ENCODE results near the gene SLC22A3.
"Not testable (repeated sequence)": the region's sequence is repeated elsewhere in the genome, so short reads cannot be mapped to it uniquely, and the experiment has no call there.

SLC22A3 gene

GRCh38 chr6:160367798-160368547, 19.8 kb downstream of the SLC22A3 start:
- TF ChIP-seq GATA1 (IDR thresholded peaks at IDR 0.05; ENCODE audit: low read depth, low read length) (no peak), POLR2A (IDR thresholded peaks at IDR 0.05; ENCODE audit: low read length) (no peak)

GRCh38 chr6:160368670-160369069, 20.5 kb downstream of the SLC22A3 start:
- DNase-seq, result no peak
- TF ChIP-seq POLR2A (IDR thresholded peaks at IDR 0.05; ENCODE audit: low read length), result no peak
- no peak for TF ChIP-seq GATA1 (IDR thresholded peaks at IDR 0.05; ENCODE audit: low read depth, low read length)

More at GRCh38 chr6:160367798-160368547, 19.8 kb downstream of the SLC22A3 start:
- no peak for DNase-seq

GRCh38 chr6:160373601-160374000, 25.4 kb downstream of the SLC22A3 start:
- DNase-seq, result not testable (repeated sequence)

- no peak for DNase-seq
- TF ChIP-seq POLR2A (IDR thresholded peaks at IDR 0.05; ENCODE audit: low read length) (no peak), GATA1 (IDR thresholded peaks at IDR 0.05; ENCODE audit: low read depth, low read length) (no peak)
Measured at GRCh38 chr6:160374836-160375560, 26.8 kb downstream of the SLC22A3 start.

- DNase-seq, result no peak
- TF ChIP-seq GATA1 (IDR thresholded peaks at IDR 0.05; ENCODE audit: low read depth, low read length) (no peak), POLR2A (IDR thresholded peaks at IDR 0.05; ENCODE audit: low read length) (no peak)
Measured at GRCh38 chr6:160375561-160375949, 27.4 kb downstream of the SLC22A3 start.

- no peak for DNase-seq
- TF ChIP-seq POLR2A (IDR thresholded peaks at IDR 0.05; ENCODE audit: low read length) (no peak), GATA1 (IDR thresholded peaks at IDR 0.05; ENCODE audit: low read depth, low read length) (no peak)
Measured at GRCh38 chr6:160376445-160376844, 28.3 kb downstream of the SLC22A3 start.

- DNase-seq, result no peak
- no peak for TF ChIP-seq POLR2A (IDR thresholded peaks at IDR 0.05; ENCODE audit: low read length)
- no peak for TF ChIP-seq GATA1 (IDR thresholded peaks at IDR 0.05; ENCODE audit: low read depth, low read length)
Measured at GRCh38 chr6:160378218-160378617, 30.0 kb downstream of the SLC22A3 start.

- no peak for DNase-seq
- TF ChIP-seq POLR2A (IDR thresholded peaks at IDR 0.05; ENCODE audit: low read length) (no peak), GATA1 (IDR thresholded peaks at IDR 0.05; ENCODE audit: low read depth, low read length) (no peak)
Measured at GRCh38 chr6:160378882-160379281, 30.7 kb downstream of the SLC22A3 start.

GRCh38 chr6:160379466-160379865, 31.3 kb downstream of the SLC22A3 start:
- no peak for DNase-seq
- TF ChIP-seq POLR2A (IDR thresholded peaks at IDR 0.05; ENCODE audit: low read length) (no peak), GATA1 (IDR thresholded peaks at IDR 0.05; ENCODE audit: low read depth, low read length) (no peak)

GRCh38 chr6:160382946-160383345, 34.8 kb downstream of the SLC22A3 start:
- no peak for DNase-seq

GRCh38 chr6:160386869-160387530, 38.8 kb downstream of the SLC22A3 start:
- no peak for DNase-seq
- TF ChIP-seq POLR2A (IDR thresholded peaks at IDR 0.05; ENCODE audit: low read length) (no peak), GATA1 (IDR thresholded peaks at IDR 0.05; ENCODE audit: low read depth, low read length) (no peak)

More at GRCh38 chr6:160382946-160383345, 34.8 kb downstream of the SLC22A3 start:
- TF ChIP-seq POLR2A (IDR thresholded peaks at IDR 0.05; ENCODE audit: low read length) (no peak), GATA1 (IDR thresholded peaks at IDR 0.05; ENCODE audit: low read depth, low read length) (no peak)

GRCh38 chr6:160387916-160388643, 39.9 kb downstream of the SLC22A3 start:
- no peak for DNase-seq
- no peak for TF ChIP-seq GATA1 (IDR thresholded peaks at IDR 0.05; ENCODE audit: low read depth, low read length)
- TF ChIP-seq POLR2A (IDR thresholded peaks at IDR 0.05; ENCODE audit: low read length), result no peak

GRCh38 chr6:160388922-160389321, 40.7 kb downstream of the SLC22A3 start:
- DNase-seq, result no peak
- TF ChIP-seq GATA1 (IDR thresholded peaks at IDR 0.05; ENCODE audit: low read depth, low read length) (no peak), POLR2A (IDR thresholded peaks at IDR 0.05; ENCODE audit: low read length) (no peak)

All from erythroblast (primary cell).